GM10266 (cell line): ENCODE measurements around the gene UBQLN4.
A peak's percentile ranks its signal among the peaks of the same experiment; 100 is the strongest.

Source experiments
- DNase-seq: peaks from one replicate; pipeline ENCODE4 v3.0.0; 2012; ENCODE audit errors: extremely low spot score
- TF ChIP-seq, protein P1 (sequence below): IDR thresholded peaks from 2 replicates; pipeline ENCODE4 v1.5.1; 2012; ENCODE audit warnings: mild to moderate bottlenecking, low read depth; ENCODE audit not compliant: control insufficient read depth, insufficient read depth; ENCODE audit errors: missing control alignments

The UBQLN4 gene

DNA sequence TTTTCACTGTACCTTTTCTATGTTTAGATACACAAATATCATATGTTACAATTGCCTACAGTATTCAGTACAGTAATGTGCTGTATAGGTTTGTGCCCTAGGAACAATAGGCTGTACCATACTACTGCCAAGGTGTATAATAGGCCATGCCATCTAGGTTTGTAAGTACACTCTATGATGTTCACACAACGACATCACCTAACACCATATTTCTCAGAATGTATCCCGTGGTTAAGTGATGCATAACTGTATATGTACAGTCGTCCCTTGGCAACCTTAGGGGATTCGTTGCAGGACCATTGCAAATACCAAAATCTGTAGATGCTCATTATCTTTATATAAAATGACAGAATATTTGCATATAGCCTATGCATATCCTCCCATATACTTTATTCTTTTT is 27.0 kb downstream of the UBQLN4 start:
- TF ChIP-seq, protein P1, sequence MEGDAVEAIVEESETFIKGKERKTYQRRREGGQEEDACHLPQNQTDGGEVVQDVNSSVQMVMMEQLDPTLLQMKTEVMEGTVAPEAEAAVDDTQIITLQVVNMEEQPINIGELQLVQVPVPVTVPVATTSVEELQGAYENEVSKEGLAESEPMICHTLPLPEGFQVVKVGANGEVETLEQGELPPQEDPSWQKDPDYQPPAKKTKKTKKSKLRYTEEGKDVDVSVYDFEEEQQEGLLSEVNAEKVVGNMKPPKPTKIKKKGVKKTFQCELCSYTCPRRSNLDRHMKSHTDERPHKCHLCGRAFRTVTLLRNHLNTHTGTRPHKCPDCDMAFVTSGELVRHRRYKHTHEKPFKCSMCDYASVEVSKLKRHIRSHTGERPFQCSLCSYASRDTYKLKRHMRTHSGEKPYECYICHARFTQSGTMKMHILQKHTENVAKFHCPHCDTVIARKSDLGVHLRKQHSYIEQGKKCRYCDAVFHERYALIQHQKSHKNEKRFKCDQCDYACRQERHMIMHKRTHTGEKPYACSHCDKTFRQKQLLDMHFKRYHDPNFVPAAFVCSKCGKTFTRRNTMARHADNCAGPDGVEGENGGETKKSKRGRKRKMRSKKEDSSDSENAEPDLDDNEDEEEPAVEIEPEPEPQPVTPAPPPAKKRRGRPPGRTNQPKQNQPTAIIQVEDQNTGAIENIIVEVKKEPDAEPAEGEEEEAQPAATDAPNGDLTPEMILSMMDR = no peak
- DNase-seq = no peak

DNA sequence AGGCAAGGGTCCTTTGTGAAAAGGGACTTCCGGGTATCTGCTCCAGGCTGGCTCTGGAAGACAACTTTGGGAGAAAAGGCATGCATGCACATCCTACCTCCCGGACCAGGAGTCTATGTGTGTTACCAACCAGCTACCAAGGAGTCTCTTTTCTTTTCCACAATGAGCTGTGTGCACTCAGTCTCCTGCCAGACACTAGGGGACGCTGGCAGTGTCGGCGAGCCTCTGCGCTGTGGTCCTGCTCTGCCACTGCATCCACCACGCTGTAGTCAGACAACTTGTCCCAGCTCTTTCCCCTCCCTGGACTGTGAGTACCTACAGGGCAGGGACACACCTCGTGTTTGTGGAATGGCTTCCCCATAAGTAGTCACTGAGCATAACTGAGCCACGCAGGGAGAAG is 27.7 kb downstream of the UBQLN4 start:
- TF ChIP-seq, protein P1 = peak; percentile 73
- peak; percentile 64 for DNase-seq

DNA sequence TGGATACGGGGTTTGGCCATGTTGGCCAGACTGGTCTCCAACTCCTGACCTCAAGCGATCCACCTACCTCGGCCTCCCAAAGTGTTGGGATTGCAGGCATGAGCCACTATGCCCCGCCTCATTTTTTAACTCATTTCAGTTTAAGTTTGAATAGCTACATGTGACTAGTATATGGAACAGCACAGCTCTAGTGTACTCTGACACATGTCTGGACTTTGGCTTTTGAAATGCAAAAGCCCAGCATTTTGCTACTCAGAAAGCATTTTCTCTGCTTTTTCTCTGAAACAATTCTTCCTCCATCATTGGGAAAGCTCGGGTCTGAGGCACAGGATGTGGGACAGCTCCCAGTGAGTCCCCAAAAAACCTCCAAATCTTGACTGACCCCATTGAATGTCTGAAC is 28.8 kb downstream of the UBQLN4 start:
- TF ChIP-seq, protein P1 = no peak

DNA sequence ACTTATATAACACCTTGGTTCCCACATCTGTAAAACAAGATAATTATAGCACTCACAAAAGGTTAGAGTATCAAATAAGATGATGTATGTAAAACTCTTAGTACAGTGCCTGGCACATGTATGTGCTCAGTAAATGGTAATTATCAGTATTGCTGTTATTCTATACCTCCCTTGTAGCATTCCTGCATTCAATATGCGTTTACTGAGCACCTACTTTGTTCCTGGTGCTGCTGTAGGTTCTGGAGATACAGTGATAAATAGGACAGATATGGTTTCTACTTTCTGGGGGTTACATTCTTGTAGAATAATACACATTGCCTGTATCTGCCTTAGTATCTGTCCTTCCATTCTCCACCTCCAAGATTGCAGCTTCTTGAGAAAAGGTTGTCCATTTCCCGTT is 31.6 kb downstream of the UBQLN4 start:
- no peak for DNase-seq
- TF ChIP-seq, protein P1 = no peak

More for the DNA sequence above, 28.8 kb downstream of the UBQLN4 start:
- no peak for DNase-seq

DNA sequence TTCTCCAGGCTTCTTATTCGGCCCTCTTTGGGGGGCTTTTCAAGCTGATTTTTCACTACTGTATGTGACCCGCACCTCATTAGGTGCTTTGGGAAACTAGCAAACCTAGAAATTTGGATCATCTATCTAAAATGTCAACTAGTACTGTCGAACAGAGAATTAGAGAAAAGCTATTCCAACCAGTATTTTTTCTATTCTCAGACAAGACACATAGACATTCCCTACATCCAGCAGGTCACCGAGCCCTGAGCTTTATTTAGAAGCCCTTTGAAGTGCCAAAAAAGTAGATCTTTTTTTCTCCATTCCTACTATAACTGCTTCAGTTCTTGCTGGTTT is 32.5 kb downstream of the UBQLN4 start:
- TF ChIP-seq, protein P1 = no peak
- DNase-seq = no peak

DNA sequence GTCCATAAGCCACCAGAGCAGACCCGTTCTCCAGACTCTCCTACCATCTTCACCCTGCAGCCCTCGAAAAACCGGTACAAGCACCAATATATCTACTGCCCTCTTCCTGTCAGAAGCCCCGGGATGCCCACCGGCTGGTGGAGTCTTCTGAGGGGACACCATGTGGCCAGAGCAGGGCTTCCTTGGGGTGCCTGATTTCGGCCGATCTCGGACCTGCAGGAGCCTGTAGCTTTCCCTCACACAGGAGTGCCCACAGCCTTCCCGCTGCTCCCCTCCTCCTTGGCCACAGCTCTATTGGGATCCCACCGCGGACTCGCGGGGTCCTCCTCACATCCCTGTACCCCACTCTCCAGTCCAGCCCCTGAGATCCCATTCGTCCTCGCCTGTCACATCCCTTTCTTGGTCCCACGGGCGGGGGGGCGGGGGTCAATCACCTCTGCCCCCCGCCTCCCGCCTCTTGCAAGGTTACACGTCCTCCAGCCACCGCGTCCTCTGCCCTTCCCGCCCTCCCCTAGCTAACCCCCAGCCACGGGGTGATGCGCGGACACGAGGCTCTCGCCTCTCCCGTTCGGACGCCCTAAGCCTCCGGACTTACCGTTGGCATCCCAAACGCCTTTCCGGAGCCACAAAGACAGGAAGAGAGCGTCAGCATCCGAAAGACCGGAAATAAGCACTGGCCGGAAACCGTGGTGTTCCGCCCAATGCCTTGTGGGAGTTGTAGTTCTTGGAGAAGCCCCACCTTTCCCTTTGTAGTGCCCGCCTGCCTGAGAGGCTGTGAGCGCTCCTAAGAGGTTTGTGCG is 33.1 kb downstream of the UBQLN4 start, which contains the start of gene SSR2:
SSR2 (minus strand) TSS at position 659 of the 800 bp plus-strand sequence. CDS start 784 bp downstream, outside the sequence.
- peak; percentile 93 for DNase-seq
- TF ChIP-seq, protein P1 = no peak

DNA sequence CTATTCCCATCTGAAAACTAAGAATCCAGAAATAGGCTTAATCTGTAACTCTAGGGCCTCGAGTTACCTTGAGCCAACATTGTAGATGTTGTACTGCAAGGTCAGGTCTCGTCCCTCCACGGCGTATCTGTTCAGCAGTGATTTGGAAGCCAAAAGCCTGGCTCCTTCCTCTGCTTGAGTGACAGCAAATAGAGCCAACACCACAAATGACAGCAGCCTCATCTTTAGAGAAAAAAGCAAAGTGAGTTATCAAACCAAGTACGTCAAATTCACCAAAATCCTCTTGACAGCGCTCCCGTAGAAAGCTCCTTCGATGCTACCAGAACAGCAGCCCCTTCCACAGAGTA is 33.7 kb downstream of the UBQLN4 start:
- DNase-seq = no peak
- TF ChIP-seq, protein P1 = no peak
